ENCODE data around the gene FLNC. TPM values are rescaled to one million over a fixed set of nuclear protein-coding genes. Genes with fewer than 3 reads are reported as not detected.

FLNC gene
- total RNA-seq, 1 experiment from 2014 or later, result 128 TPM

DNA sequence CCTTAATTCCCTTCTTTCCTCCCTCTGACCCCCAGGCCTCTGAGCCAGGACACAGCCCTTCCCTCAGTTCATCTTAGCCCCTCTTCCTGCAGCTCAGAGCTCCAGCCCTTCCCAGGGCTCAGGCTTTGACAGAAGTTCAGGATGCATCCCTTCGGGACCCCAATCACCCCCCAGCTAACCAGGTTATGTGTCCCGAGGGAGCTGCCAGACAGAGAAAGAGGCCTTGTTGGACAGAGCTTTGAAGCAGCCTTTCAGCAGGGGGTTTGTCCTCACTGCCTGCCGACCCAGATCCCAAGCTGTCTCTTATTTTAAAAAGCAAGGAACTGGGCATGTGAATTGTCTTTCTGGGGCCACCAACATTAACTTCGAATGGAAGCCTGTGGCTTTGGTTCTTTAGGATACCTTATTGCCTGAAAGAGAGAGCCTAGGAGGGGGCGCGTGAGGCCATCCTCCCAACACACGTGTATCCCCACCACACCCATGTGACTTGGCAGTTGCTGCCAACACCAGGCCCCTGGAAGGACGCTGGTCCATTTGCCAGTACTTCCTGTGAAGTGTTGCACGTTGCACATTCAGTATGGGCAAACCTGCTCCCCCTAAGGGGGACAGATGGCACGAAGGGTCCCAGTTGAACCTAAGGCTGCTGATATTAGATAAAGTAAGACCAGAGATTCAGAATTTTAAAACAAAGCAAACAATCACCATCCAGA, 37.6 kb upstream of the FLNC start:
- no peaks in the 10 kb centered on the region for H3K36me3 Mint-ChIP-seq (ENCODE audit: insufficient read depth, unreplicated experiment)
- intact Hi-C loops (cut with micrococcal nuclease; ENCODE audit: unreplicated experiment), result loop anchor here (5.0 kb wide), 2 partner anchors 40 to 90 kb away; partner anchors contain the start of gene FLNC
- no peak overlapping the region for H3K4me3 ChIP-seq (ENCODE audit: low read depth, low read length)
- H3K27me3 Mint-ChIP-seq (ENCODE audit: insufficient read depth, unreplicated experiment), result peaks cover 3% of the 10 kb centered on the region
- no peaks in the 10 kb centered on the region for H3K4me1 ChIP-seq
- POLR2A ChIA-PET, result no interaction called here
- no peaks in the 10 kb centered on the region for H3K4me1 Mint-ChIP-seq (ENCODE audit: low read depth, unreplicated experiment)
- H3K27ac Mint-ChIP-seq (ENCODE audit: unreplicated experiment), result no peak overlapping the region
- H3K9me3 Mint-ChIP-seq (ENCODE audit: unreplicated experiment), result no peaks in the 10 kb centered on the region
- H3K4me3 Mint-ChIP-seq (ENCODE audit: unreplicated experiment), result peak overlapping the region; percentile 85
- CTCF ChIA-PET, result no interaction called here
- H3K27me3 ChIP-seq (replicated peaks; ENCODE audit: control insufficient read depth, insufficient read depth, low read length), result peaks cover 1% of the 10 kb centered on the region
- no peak for DNase-seq
- no peaks in the 10 kb centered on the region for H3K36me3 ChIP-seq (ENCODE audit: control insufficient read depth, insufficient read depth, low read length)
- no peaks in the 10 kb centered on the region for H3K9me3 ChIP-seq
- BruUV-seq (replicated peaks), result TSS peak; percentile 39
- TF ChIP-seq, protein P1, sequence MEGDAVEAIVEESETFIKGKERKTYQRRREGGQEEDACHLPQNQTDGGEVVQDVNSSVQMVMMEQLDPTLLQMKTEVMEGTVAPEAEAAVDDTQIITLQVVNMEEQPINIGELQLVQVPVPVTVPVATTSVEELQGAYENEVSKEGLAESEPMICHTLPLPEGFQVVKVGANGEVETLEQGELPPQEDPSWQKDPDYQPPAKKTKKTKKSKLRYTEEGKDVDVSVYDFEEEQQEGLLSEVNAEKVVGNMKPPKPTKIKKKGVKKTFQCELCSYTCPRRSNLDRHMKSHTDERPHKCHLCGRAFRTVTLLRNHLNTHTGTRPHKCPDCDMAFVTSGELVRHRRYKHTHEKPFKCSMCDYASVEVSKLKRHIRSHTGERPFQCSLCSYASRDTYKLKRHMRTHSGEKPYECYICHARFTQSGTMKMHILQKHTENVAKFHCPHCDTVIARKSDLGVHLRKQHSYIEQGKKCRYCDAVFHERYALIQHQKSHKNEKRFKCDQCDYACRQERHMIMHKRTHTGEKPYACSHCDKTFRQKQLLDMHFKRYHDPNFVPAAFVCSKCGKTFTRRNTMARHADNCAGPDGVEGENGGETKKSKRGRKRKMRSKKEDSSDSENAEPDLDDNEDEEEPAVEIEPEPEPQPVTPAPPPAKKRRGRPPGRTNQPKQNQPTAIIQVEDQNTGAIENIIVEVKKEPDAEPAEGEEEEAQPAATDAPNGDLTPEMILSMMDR (IDR thresholded peaks at IDR 0.05; ENCODE audit: insufficient read depth in 1 of 2, low read depth in 1 of 2, low read length in 1 of 2, severe bottlenecking in 1 of 2, unreplicated experiment in 1 of 2), result no peak

DNA sequence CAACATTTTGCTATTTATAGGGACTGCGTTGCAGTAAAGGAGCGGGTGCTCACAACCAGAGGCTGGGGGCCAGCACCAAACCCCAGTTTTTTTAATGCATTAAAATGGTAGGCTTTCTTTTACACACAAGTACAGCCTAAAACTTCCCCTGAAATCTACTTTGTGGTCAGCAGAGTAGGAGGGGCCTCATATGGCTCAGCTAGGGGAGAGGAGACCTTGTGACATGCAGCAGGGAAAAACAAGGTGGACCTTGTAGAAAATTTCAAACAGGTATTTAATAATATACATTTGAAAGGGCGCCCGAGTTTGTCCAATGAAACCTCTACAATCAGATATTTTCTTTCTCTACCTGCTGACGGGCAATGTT, 37.0 kb upstream of the FLNC start:
- H3K4me3 ChIP-seq (ENCODE audit: low read depth, low read length), result no peak overlapping the region
- intact Hi-C loops (cut with micrococcal nuclease; ENCODE audit: unreplicated experiment), result loop anchor here (5.0 kb wide), 2 partner anchors 39 to 89 kb away; partner anchors contain the start of gene FLNC
- no peaks in the 10 kb centered on the region for H3K36me3 ChIP-seq (ENCODE audit: control insufficient read depth, insufficient read depth, low read length)
- CTCF ChIA-PET, result no interaction called here
- H3K27ac Mint-ChIP-seq (ENCODE audit: unreplicated experiment), result no peak overlapping the region
- no peak overlapping the region for H3K4me3 Mint-ChIP-seq (ENCODE audit: unreplicated experiment)
- H3K4me1 ChIP-seq, result no peaks in the 10 kb centered on the region
- POLR2A ChIA-PET, result no interaction called here
- BruUV-seq (replicated peaks), result no TSS peak
- no peaks in the 10 kb centered on the region for H3K36me3 Mint-ChIP-seq (ENCODE audit: insufficient read depth, unreplicated experiment)
- H3K27me3 ChIP-seq (replicated peaks; ENCODE audit: control insufficient read depth, insufficient read depth, low read length), result peaks cover 1% of the 10 kb centered on the region
- H3K9me3 Mint-ChIP-seq (ENCODE audit: unreplicated experiment), result no peaks in the 10 kb centered on the region
- DNase-seq, result no peak
- TF ChIP-seq, protein P1 (IDR thresholded peaks at IDR 0.05; ENCODE audit: insufficient read depth in 1 of 2, low read depth in 1 of 2, low read length in 1 of 2, severe bottlenecking in 1 of 2, unreplicated experiment in 1 of 2), result no peak
- H3K27me3 Mint-ChIP-seq (ENCODE audit: insufficient read depth, unreplicated experiment), result peaks cover 2% of the 10 kb centered on the region
- no peaks in the 10 kb centered on the region for H3K9me3 ChIP-seq
- H3K4me1 Mint-ChIP-seq (ENCODE audit: low read depth, unreplicated experiment), result no peaks in the 10 kb centered on the region

DNA sequence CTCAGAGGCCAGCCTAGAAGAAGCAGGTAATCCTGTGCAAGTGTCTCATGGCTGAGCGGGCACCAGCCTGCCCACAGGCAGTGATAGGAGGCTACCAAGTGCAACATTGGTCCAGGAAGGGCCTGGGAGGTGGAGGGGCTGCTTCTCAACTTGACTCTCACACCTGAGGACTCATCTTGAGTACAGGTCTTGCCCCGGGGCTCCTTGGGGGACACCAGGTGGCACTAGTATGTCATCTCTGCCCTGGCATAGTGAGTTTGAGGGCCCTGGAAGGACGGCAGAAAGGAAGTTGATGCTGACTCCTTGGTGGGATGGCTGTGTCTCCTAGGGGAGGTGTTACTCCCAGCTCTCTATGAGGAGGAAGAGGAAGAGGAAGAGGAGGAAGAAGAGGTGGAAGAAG, 36.2 kb upstream of the FLNC start:
- no peak for DNase-seq
- Mint-ChIP-seq H3K27ac (ENCODE audit: unreplicated experiment) (no peak overlapping the region), H3K36me3 (ENCODE audit: insufficient read depth, unreplicated experiment) (no peaks in the 10 kb centered on the region), H3K4me1 (ENCODE audit: low read depth, unreplicated experiment) (no peaks in the 10 kb centered on the region), H3K4me3 (ENCODE audit: unreplicated experiment) (no peak overlapping the region), H3K27me3 (ENCODE audit: insufficient read depth, unreplicated experiment) (peaks cover 2% of the 10 kb centered on the region), H3K9me3 (ENCODE audit: unreplicated experiment) (no peaks in the 10 kb centered on the region)
- no peaks in the 10 kb centered on the region for H3K9me3 ChIP-seq
- POLR2A ChIA-PET, result no interaction called here
- no TSS peak for BruUV-seq (replicated peaks)
- no peaks in the 10 kb centered on the region for H3K27me3 ChIP-seq (replicated peaks; ENCODE audit: control insufficient read depth, insufficient read depth, low read length)
- H3K4me3 ChIP-seq (ENCODE audit: low read depth, low read length), result no peak overlapping the region
- intact Hi-C loops (cut with micrococcal nuclease; ENCODE audit: unreplicated experiment), result loop anchor here (5.0 kb wide), 2 partner anchors 38 to 88 kb away; partner anchors contain the start of gene FLNC
- TF ChIP-seq, protein P1 (IDR thresholded peaks at IDR 0.05; ENCODE audit: insufficient read depth in 1 of 2, low read depth in 1 of 2, low read length in 1 of 2, severe bottlenecking in 1 of 2, unreplicated experiment in 1 of 2), result no peak
- CTCF ChIA-PET, result no interaction called here
- no peaks in the 10 kb centered on the region for H3K36me3 ChIP-seq (ENCODE audit: control insufficient read depth, insufficient read depth, low read length)
- no peaks in the 10 kb centered on the region for H3K4me1 ChIP-seq

Measured in Caco-2 (cell line).